Measurements from ENCODE around the gene ZFPM1.

ZFPM1 gene

GRCh38 chr16:88498576-88499208, 45.6 kb downstream of the ZFPM1 start:
- no peak overlapping the region for H3K27ac ChIP-seq (ENCODE audit: insufficient read depth, low read depth, low read length, poor library complexity, severe bottlenecking)
- H3K4me1 ChIP-seq (ENCODE audit: control insufficient read depth, insufficient read depth, low read length) = peaks cover 8% of the 10 kb centered on the region
- H3K9me3 ChIP-seq (ENCODE audit: control insufficient read depth, low read length) = no peaks in the 10 kb centered on the region
- no peak overlapping the region for H3K4me3 ChIP-seq (ENCODE audit: insufficient read depth, low read depth, low read length)
- no peaks in the 10 kb centered on the region for H3K36me3 ChIP-seq (ENCODE audit: control insufficient read depth, insufficient read depth, low read length)
- no peaks in the 10 kb centered on the region for H3K27me3 ChIP-seq (ENCODE audit: control insufficient read depth, insufficient read depth, low read length, poor library complexity, severe bottlenecking)
- WGBS, 2 experiments = 94 to 95% methylated on average over 27 of the region's 27 CpGs

- H3K36me3 ChIP-seq (ENCODE audit: control insufficient read depth, insufficient read depth, low read length) = no peaks in the 10 kb centered on the region
- H3K9me3 ChIP-seq (ENCODE audit: control insufficient read depth, low read length) = no peaks in the 10 kb centered on the region
- no peaks in the 10 kb centered on the region for H3K27me3 ChIP-seq (ENCODE audit: control insufficient read depth, insufficient read depth, low read length, poor library complexity, severe bottlenecking)
- WGBS, 2 experiments = 87 to 91% methylated on average over 19 of the region's 19 CpGs
- no peak overlapping the region for H3K27ac ChIP-seq (ENCODE audit: insufficient read depth, low read depth, low read length, poor library complexity, severe bottlenecking)
- no peak overlapping the region for H3K4me3 ChIP-seq (ENCODE audit: insufficient read depth, low read depth, low read length)
- peaks cover 8% of the 10 kb centered on the region for H3K4me1 ChIP-seq (ENCODE audit: control insufficient read depth, insufficient read depth, low read length)
Observed at GRCh38 chr16:88499292-88499691, 46.2 kb downstream of the ZFPM1 start.

GRCh38 chr16:88499836-88500251, 46.8 kb downstream of the ZFPM1 start:
- Histone ChIP-seq H3K27ac (ENCODE audit: insufficient read depth, low read depth, low read length, poor library complexity, severe bottlenecking) (no peak overlapping the region), H3K4me1 (ENCODE audit: control insufficient read depth, insufficient read depth, low read length) (peaks cover 8% of the 10 kb centered on the region), H3K27me3 (ENCODE audit: control insufficient read depth, insufficient read depth, low read length, poor library complexity, severe bottlenecking) (no peaks in the 10 kb centered on the region), H3K9me3 (ENCODE audit: control insufficient read depth, low read length) (no peaks in the 10 kb centered on the region), H3K36me3 (ENCODE audit: control insufficient read depth, insufficient read depth, low read length) (no peaks in the 10 kb centered on the region), H3K4me3 (ENCODE audit: insufficient read depth, low read depth, low read length) (no peak overlapping the region)
- 91 to 92% methylated on average over 21 to 23 of the region's 23 CpGs for WGBS, 2 experiments

- H3K36me3 ChIP-seq (ENCODE audit: control insufficient read depth, insufficient read depth, low read length) = no peaks in the 10 kb centered on the region
- peaks cover 8% of the 10 kb centered on the region for H3K4me1 ChIP-seq (ENCODE audit: control insufficient read depth, insufficient read depth, low read length)
- H3K9me3 ChIP-seq (ENCODE audit: control insufficient read depth, low read length) = no peaks in the 10 kb centered on the region
- no peaks in the 10 kb centered on the region for H3K27me3 ChIP-seq (ENCODE audit: control insufficient read depth, insufficient read depth, low read length, poor library complexity, severe bottlenecking)
- WGBS, 2 experiments = 93% methylated on average over 17 of the region's 17 CpGs
- H3K27ac ChIP-seq (ENCODE audit: insufficient read depth, low read depth, low read length, poor library complexity, severe bottlenecking) = no peak overlapping the region
- H3K4me3 ChIP-seq (ENCODE audit: insufficient read depth, low read depth, low read length) = no peak overlapping the region
Observed at GRCh38 chr16:88500255-88500661, 47.2 kb downstream of the ZFPM1 start.

GRCh38 chr16:88502371-88502770, 49.3 kb downstream of the ZFPM1 start:
- Histone ChIP-seq H3K4me1 (ENCODE audit: control insufficient read depth, insufficient read depth, low read length) (peaks cover 8% of the 10 kb centered on the region), H3K27me3 (ENCODE audit: control insufficient read depth, insufficient read depth, low read length, poor library complexity, severe bottlenecking) (no peaks in the 10 kb centered on the region), H3K9me3 (ENCODE audit: control insufficient read depth, low read length) (no peaks in the 10 kb centered on the region), H3K4me3 (ENCODE audit: insufficient read depth, low read depth, low read length) (no peak overlapping the region), H3K36me3 (ENCODE audit: control insufficient read depth, insufficient read depth, low read length) (no peaks in the 10 kb centered on the region), H3K27ac (ENCODE audit: insufficient read depth, low read depth, low read length, poor library complexity, severe bottlenecking) (no peak overlapping the region)
- WGBS, 2 experiments = 94% methylated on average over 15 of the region's 15 CpGs

GRCh38 chr16:88502776-88503280, 49.7 kb downstream of the ZFPM1 start:
- no peaks in the 10 kb centered on the region for H3K36me3 ChIP-seq (ENCODE audit: control insufficient read depth, insufficient read depth, low read length)
- H3K27me3 ChIP-seq (ENCODE audit: control insufficient read depth, insufficient read depth, low read length, poor library complexity, severe bottlenecking) = no peaks in the 10 kb centered on the region
- no peak overlapping the region for H3K4me3 ChIP-seq (ENCODE audit: insufficient read depth, low read depth, low read length)
- H3K27ac ChIP-seq (ENCODE audit: insufficient read depth, low read depth, low read length, poor library complexity, severe bottlenecking) = no peak overlapping the region
- 93 to 94% methylated on average over 23 of the region's 23 CpGs for WGBS, 2 experiments
- peaks cover 8% of the 10 kb centered on the region for H3K4me1 ChIP-seq (ENCODE audit: control insufficient read depth, insufficient read depth, low read length)
- no peaks in the 10 kb centered on the region for H3K9me3 ChIP-seq (ENCODE audit: control insufficient read depth, low read length)

- Histone ChIP-seq H3K36me3 (ENCODE audit: control insufficient read depth, insufficient read depth, low read length) (no peaks in the 10 kb centered on the region), H3K9me3 (ENCODE audit: control insufficient read depth, low read length) (no peaks in the 10 kb centered on the region), H3K27ac (ENCODE audit: insufficient read depth, low read depth, low read length, poor library complexity, severe bottlenecking) (no peak overlapping the region), H3K4me1 (ENCODE audit: control insufficient read depth, insufficient read depth, low read length) (peaks cover 4% of the 10 kb centered on the region), H3K4me3 (ENCODE audit: insufficient read depth, low read depth, low read length) (no peak overlapping the region), H3K27me3 (ENCODE audit: control insufficient read depth, insufficient read depth, low read length, poor library complexity, severe bottlenecking) (no peaks in the 10 kb centered on the region)
- WGBS, 2 experiments = 92 to 96% methylated on average over 10 of the region's 10 CpGs
Observed at GRCh38 chr16:88503374-88503770, 50.3 kb downstream of the ZFPM1 start.

- WGBS, 2 experiments = 90 to 91% methylated on average over 13 of the region's 13 CpGs
- no peaks in the 10 kb centered on the region for H3K27me3 ChIP-seq (ENCODE audit: control insufficient read depth, insufficient read depth, low read length, poor library complexity, severe bottlenecking)
- H3K4me1 ChIP-seq (ENCODE audit: control insufficient read depth, insufficient read depth, low read length) = no peaks in the 10 kb centered on the region
- no peak overlapping the region for H3K27ac ChIP-seq (ENCODE audit: insufficient read depth, low read depth, low read length, poor library complexity, severe bottlenecking)
- no peak overlapping the region for H3K4me3 ChIP-seq (ENCODE audit: insufficient read depth, low read depth, low read length)
- H3K9me3 ChIP-seq (ENCODE audit: control insufficient read depth, low read length) = no peaks in the 10 kb centered on the region
- H3K36me3 ChIP-seq (ENCODE audit: control insufficient read depth, insufficient read depth, low read length) = no peaks in the 10 kb centered on the region
Observed at GRCh38 chr16:88503771-88504488, 50.9 kb downstream of the ZFPM1 start.

- H3K27me3 ChIP-seq (ENCODE audit: control insufficient read depth, insufficient read depth, low read length, poor library complexity, severe bottlenecking) = no peaks in the 10 kb centered on the region
- 88% methylated on average over 28 of the region's 28 CpGs for WGBS, 2 experiments
- no peaks in the 10 kb centered on the region for H3K4me1 ChIP-seq (ENCODE audit: control insufficient read depth, insufficient read depth, low read length)
- no peaks in the 10 kb centered on the region for H3K36me3 ChIP-seq (ENCODE audit: control insufficient read depth, insufficient read depth, low read length)
- no peaks in the 10 kb centered on the region for H3K9me3 ChIP-seq (ENCODE audit: control insufficient read depth, low read length)
- no peak overlapping the region for H3K27ac ChIP-seq (ENCODE audit: insufficient read depth, low read depth, low read length, poor library complexity, severe bottlenecking)
- no peak overlapping the region for H3K4me3 ChIP-seq (ENCODE audit: insufficient read depth, low read depth, low read length)
Observed at GRCh38 chr16:88504489-88505404, 51.7 kb downstream of the ZFPM1 start.
